Natural killer cell (primary cell): ENCODE measurements around the gene IL20. TPM values are rescaled to one million over a fixed set of nuclear protein-coding genes. Genes with fewer than 3 reads are reported as not detected.

Source experiments
- ATAC-seq, 3 donors: fragments of 150-1000 bp in 2 of 3; fragments of 200-7000 bp in 1 of 3; cut with Tn5 transposase; 1 replicate in 1 of 3; 2 replicates in 2 of 3; pipeline ENCODE4 v1.10.0; 2021; ENCODE audit warnings: mild to moderate bottlenecking in 2 of 3, moderate library complexity in 2 of 3
- DNase-seq, 2 donors: peaks; one replicate each; pipeline versions ENCODE4 v3.0.0 to v3.0.0-alpha.2; 2013 to 2021; ENCODE audit warnings: mixed read lengths in 1 of 2
- H3K27ac ChIP-seq: one replicate; pipeline ENCODE4 v1.5.1; 2013; ENCODE audit warnings: mild to moderate bottlenecking, low read length
- H3K27me3 ChIP-seq: one replicate; pipeline ENCODE4 v1.6.1; 2013; ENCODE audit warnings: low read length; ENCODE audit not compliant: control insufficient read depth, insufficient read depth
- H3K36me3 ChIP-seq: one replicate; pipeline ENCODE4 v1.6.1; 2013; ENCODE audit warnings: low read length; ENCODE audit not compliant: control insufficient read depth, insufficient read depth
- H3K4me1 ChIP-seq: one replicate; pipeline ENCODE4 v1.6.1; 2013; ENCODE audit warnings: low read length; ENCODE audit not compliant: control insufficient read depth, insufficient read depth
- H3K4me3 ChIP-seq: one replicate; pipeline ENCODE4 v1.5.1; 2013; ENCODE audit warnings: low read length
- H3K9me3 ChIP-seq: one replicate; pipeline ENCODE4 v1.6.1; 2013; ENCODE audit warnings: low read length; ENCODE audit not compliant: control insufficient read depth, insufficient read depth
- H3K27ac Mint-ChIP-seq, 2 donors: one replicate each; pipeline ENCODE4 v1.8.0; 2022; ENCODE audit warnings: mild to moderate bottlenecking in 2 of 2, mixed read lengths in 2 of 2, moderate library complexity in 1 of 2
- H3K27me3 Mint-ChIP-seq, 2 donors: one replicate each; pipeline ENCODE4 v1.8.0; 2022; ENCODE audit warnings: low read depth in 2 of 2, mixed read lengths in 2 of 2
- H3K36me3 Mint-ChIP-seq: one replicate; pipeline ENCODE4 v1.8.0; 2022; ENCODE audit warnings: mixed read lengths
- H3K4me1 Mint-ChIP-seq, 2 donors: one replicate each; pipeline ENCODE4 v1.8.0; 2022; ENCODE audit warnings: mixed read lengths in 2 of 2
- H3K4me3 Mint-ChIP-seq: one replicate; pipeline ENCODE4 v1.8.0; 2022; ENCODE audit warnings: mild to moderate bottlenecking, moderate library complexity, mixed read lengths
- H3K9me3 Mint-ChIP-seq, 2 donors: one replicate each; pipeline ENCODE4 v1.8.0; 2022; ENCODE audit warnings: mixed read lengths in 2 of 2
- CTCF ChIP-seq: fragments of 200-600 bp; IDR thresholded peaks from one replicate; pipeline ENCODE4 v1.8.0; 2022; ENCODE audit warnings: antibody characterized with exemption
- WGBS: methylation state at CpG from one replicate; pipeline ENCODE4 v1.1.7; 2013; ENCODE audit warnings: missing lambda C conversion rate; ENCODE audit not compliant: insufficient coverage; 5-methylcytosine and 5-hydroxymethylcytosine counted together
- intact Hi-C: fragments of 100-400 bp; cut with micrococcal nuclease; formaldehyde crosslinking; loops from one replicate; pipeline ENCODE4 v1.14.2; 2022
- total RNA-seq, 4 donors: library from RNA; stranded (reverse); fragments of 120-200 nt in 1 of 4; gene quantifications; one replicate each; pipeline versions ENCODE4 v1.2.3 to v1.2.4, GENCODE V29; 2013 to 2022

IL20 gene
- total RNA-seq, 3 donors from 2014 or later (not counting 1 experiment from before 2014, with no cell fraction given) = not detected

GRCh38 chr1:206915030-206915735 lies 49.8 kb downstream of the IL20 start:
- no peak overlapping the region for H3K4me3 ChIP-seq
- WGBS = 85% methylated on average over 15 of the region's 15 CpGs
- intact Hi-C loops = loop anchor here (10.0 kb wide), 1 partner anchor 280 kb away; the partner anchor contains the start of gene DYRK3
- ATAC-seq (no peak), DNase-seq (no peak)
- no peaks in the 10 kb centered on the region for H3K9me3 ChIP-seq
- Mint-ChIP-seq H3K4me3 (peak overlapping the region; percentile 66), H3K9me3 (no peaks in the 10 kb centered on the region), H3K36me3 (peaks cover 20% of the 10 kb centered on the region), H3K4me1 (peaks cover 89% of the 10 kb centered on the region in 2 donors), H3K27me3 (no peaks in the 10 kb centered on the region), H3K27ac (peak overlapping the region in 1 of 2 donors; percentile 77)
- no peak for TF ChIP-seq CTCF
- H3K4me1 ChIP-seq = peaks cover 80% of the 10 kb centered on the region
- peaks cover 55% of the 10 kb centered on the region for H3K36me3 ChIP-seq
- no peaks in the 10 kb centered on the region for H3K27me3 ChIP-seq
- no peak overlapping the region for H3K27ac ChIP-seq

GRCh38 chr1:206916000-206916709 lies 50.7 kb downstream of the IL20 start:
- H3K27ac Mint-ChIP-seq = peak overlapping the region in 1 of 2 donors; percentile 77
- peaks cover 20% of the 10 kb centered on the region for H3K36me3 Mint-ChIP-seq
- intact Hi-C loops = loop anchor here (10.0 kb wide), 1 partner anchor 281 kb away; the partner anchor contains the start of gene DYRK3
- H3K27me3 Mint-ChIP-seq = no peaks in the 10 kb centered on the region
- ATAC-seq (no peak), DNase-seq (no peak)
- no peaks in the 10 kb centered on the region for H3K9me3 Mint-ChIP-seq
- H3K4me3 ChIP-seq = no peak overlapping the region
- peaks cover 85% of the 10 kb centered on the region for H3K4me1 ChIP-seq
- TF ChIP-seq CTCF = no peak
- H3K27ac ChIP-seq = peak overlapping the region; percentile 0
- H3K27me3 ChIP-seq = no peaks in the 10 kb centered on the region
- peaks cover 46% of the 10 kb centered on the region for H3K36me3 ChIP-seq
- WGBS = 69% methylated on average over 8 of the region's 8 CpGs
- peaks cover 81 to 90% of the 10 kb centered on the region in 2 donors for H3K4me1 Mint-ChIP-seq
- peak overlapping the region; percentile 66 for H3K4me3 Mint-ChIP-seq
- no peaks in the 10 kb centered on the region for H3K9me3 ChIP-seq

GRCh38 chr1:206918076-206918475 lies 52.7 kb downstream of the IL20 start:
- 28% methylated on average over 3 of the region's 3 CpGs for WGBS
- Histone ChIP-seq H3K9me3 (no peaks in the 10 kb centered on the region), H3K27ac (peak overlapping the region; percentile 29), H3K36me3 (peaks cover 28% of the 10 kb centered on the region), H3K4me3 (peak overlapping the region; percentile 49), H3K4me1 (peaks cover 86% of the 10 kb centered on the region), H3K27me3 (no peaks in the 10 kb centered on the region)
- Mint-ChIP-seq H3K4me1 (peaks cover 61 to 70% of the 10 kb centered on the region in 2 donors), H3K36me3 (peaks cover 8% of the 10 kb centered on the region), H3K9me3 (no peaks in the 10 kb centered on the region), H3K27me3 (no peaks in the 10 kb centered on the region), H3K4me3 (peak overlapping the region; percentile 88), H3K27ac (peak overlapping the region in 1 of 2 donors; percentile 77)
- no peak for TF ChIP-seq CTCF
- DNase-seq (no peak), ATAC-seq (no peak)
- intact Hi-C loops = loop anchor here (10.0 kb wide), 1 partner anchor 283 kb away; the partner anchor contains the start of gene DYRK3

Other genes with a start within 250 kb of the IL20 start
- under 1 TPM; 0.16 to 0.66 (median 0.43) TPM for gene DYRK3, start 230.1 kb upstream of the IL20 start, total RNA-seq
- gene MAPKAPK2, start 180.7 kb upstream of the IL20 start, total RNA-seq = 100 to 1,000 TPM; 137 to 197 (median 178) TPM
- not detected for gene IL19, start 94.8 kb upstream of the IL20 start, total RNA-seq
- gene IL10, start 93.1 kb upstream of the IL20 start, total RNA-seq = 1 to 10 TPM in 1 of 3 donors, not detected in 2; 1.0 TPM
- not detected for gene IL24, start 31.8 kb downstream of the IL20 start, total RNA-seq
- gene FCMR, start 56.3 kb downstream of the IL20 start, total RNA-seq = 100 to 1,000 TPM; 157 to 178 (median 177) TPM
- gene PIGR, start 80.8 kb downstream of the IL20 start, total RNA-seq = under 1 TPM in 1 of 3 donors, not detected in 2; 0.38 TPM
- not detected for gene FCAMR, start 104.8 kb downstream of the IL20 start, total RNA-seq
- gene C1orf116, start 167.1 kb downstream of the IL20 start, total RNA-seq = under 1 TPM; 0.21 to 0.39 (median 0.30) TPM
- gene YOD1, start 185.6 kb downstream of the IL20 start, total RNA-seq = 10 to 100 TPM; 20.6 to 22.8 (median 21.2) TPM
- 1 to 10 TPM; 5.3 to 8.5 (median 7.4) TPM for gene PFKFB2, start 187.7 kb downstream of the IL20 start, total RNA-seq
- gene C4BPB, start 223.2 kb downstream of the IL20 start, total RNA-seq = not detected
- gene C4BPA, start 238.6 kb downstream of the IL20 start, total RNA-seq = not detected